ENCODE data around the gene RHEX.

Gene RHEX

GRCh38 chr1:206021008-206021625 is 31.9 kb upstream of the RHEX start:
- TF ChIP-seq CTCF (IDR thresholded peaks at IDR 0.05; ENCODE audit: insufficient read depth, low read depth, low read length, missing control alignments), result no peak
- H3K4me3 ChIP-seq (ENCODE audit: low read length), result no peak overlapping the region
- DNase-seq (ENCODE audit: low read depth), result no peak

- DNase-seq (ENCODE audit: low read depth), result peak; percentile 39
- no peak for TF ChIP-seq CTCF (IDR thresholded peaks at IDR 0.05; ENCODE audit: insufficient read depth, low read depth, low read length, missing control alignments)
- no peak overlapping the region for H3K4me3 ChIP-seq (ENCODE audit: low read length)
Observed at GRCh38 chr1:206021626-206022365, 31.2 kb upstream of the RHEX start.

DNA sequence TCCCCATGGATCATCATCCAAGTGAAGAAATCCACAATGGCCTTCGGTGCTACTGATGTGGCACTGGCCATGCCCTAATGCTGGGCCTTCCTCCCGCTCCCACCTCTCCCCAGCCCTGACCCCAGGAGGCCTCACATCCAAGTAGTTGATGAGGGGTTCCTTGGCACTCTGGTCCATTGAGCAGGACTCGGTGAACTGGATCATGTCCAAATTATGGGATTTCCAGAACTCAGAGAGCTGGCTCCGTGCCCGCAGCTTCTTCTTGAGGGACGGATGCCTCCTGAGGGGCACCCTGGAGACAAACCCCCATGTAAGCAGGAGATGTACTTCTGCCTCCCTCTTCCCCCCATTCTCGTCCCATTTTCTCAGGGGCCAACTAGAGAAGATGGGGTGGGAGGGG is 30.2 kb upstream of the RHEX start:
- TF ChIP-seq CTCF (IDR thresholded peaks at IDR 0.05; ENCODE audit: insufficient read depth, low read depth, low read length, missing control alignments), result no peak
- H3K4me3 ChIP-seq (ENCODE audit: low read length), result no peak overlapping the region
- no peak for DNase-seq (ENCODE audit: low read depth)

DNA sequence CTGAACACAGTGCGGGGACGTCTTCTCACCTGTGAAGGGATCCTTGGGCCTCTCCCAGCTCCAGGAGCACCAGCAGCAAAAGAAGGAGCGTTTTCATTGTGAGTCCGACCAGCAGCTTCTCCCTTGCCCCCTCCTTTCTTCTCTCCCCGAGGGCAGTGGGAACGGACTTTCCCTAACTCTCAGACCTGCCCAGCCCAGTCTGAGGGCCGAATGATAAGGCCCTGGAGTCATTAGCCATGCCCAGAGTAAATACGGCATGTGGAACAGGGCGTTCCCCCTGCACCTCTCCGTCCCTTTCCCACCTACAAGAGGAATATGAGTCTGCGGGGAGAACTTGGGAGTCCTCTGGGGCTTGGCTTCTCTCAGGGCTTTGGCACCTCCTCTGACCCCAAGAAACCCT is 29.3 kb upstream of the RHEX start, which contains the start of gene CTSE:
Gene CTSE, minus strand, starts transcription at position 201 of the 400 bp plus-strand sequence. Its CDS starts 104 bp downstream, at position 97.
- TF ChIP-seq CTCF (IDR thresholded peaks at IDR 0.05; ENCODE audit: insufficient read depth, low read depth, low read length, missing control alignments), result no peak
- DNase-seq (ENCODE audit: low read depth), result no peak
- no peak within 1 kb of the TSS for H3K4me3 ChIP-seq (ENCODE audit: low read length)

GRCh38 chr1:206025283-206025820 is 27.6 kb upstream of the RHEX start:
- peak; percentile 59 for DNase-seq (ENCODE audit: low read depth)
- TF ChIP-seq CTCF (IDR thresholded peaks at IDR 0.05; ENCODE audit: insufficient read depth, low read depth, low read length, missing control alignments), result no peak
- no peak overlapping the region for H3K4me3 ChIP-seq (ENCODE audit: low read length)

GRCh38 chr1:206029484-206029883 is 23.5 kb upstream of the RHEX start:
- peak; percentile 93 for DNase-seq (ENCODE audit: low read depth)
- no peak for TF ChIP-seq CTCF (IDR thresholded peaks at IDR 0.05; ENCODE audit: insufficient read depth, low read depth, low read length, missing control alignments)
- H3K4me3 ChIP-seq (ENCODE audit: low read length), result no peak overlapping the region

Data from epithelial cell of esophagus (primary cell).